Naive thymus-derived CD8-positive, alpha-beta T cell (primary cell): ENCODE measurements around the gene FSIP1. TPM values are rescaled to one million over a fixed set of nuclear protein-coding genes. Genes with fewer than 3 reads are reported as not detected.

ENCODE experiments used
- ATAC-seq, 2 donors: fragments of 150-1000 bp; cut with Tn5 transposase in 1 of 2; sonication (Bioruptor Pico), chemical (Tn5 transposase) in 1 of 2; 1 replicate in 1 of 2; 2 replicates in 1 of 2; pipeline ENCODE4 v1.10.0; 2021; ENCODE audit warnings: mild to moderate bottlenecking in 2 of 2, moderate library complexity in 2 of 2
- POLR2A ChIA-PET: fragments of 350-600 bp; sonication (Branson Sonifier 250); formaldehyde crosslinking; loops from one replicate; lab custom pipeline; 2021; ENCODE audit warnings: antibody characterized with exemption; lab: Charles Lee
- DNase-seq, 10 donors: peaks; one replicate each; pipeline versions ENCODE4 v3.0.0 to v3.0.0-alpha.2; 2020 to 2022
- H3K27ac Mint-ChIP-seq, 10 donors: one replicate each; pipeline ENCODE4 v1.8.0; 2020 to 2022; ENCODE audit warnings: mild to moderate bottlenecking in 10 of 10, mixed read lengths in 10 of 10, moderate library complexity in 4 of 10, inconsistent platforms in 1 of 10
- H3K27me3 Mint-ChIP-seq, 5 donors: one replicate each; pipeline ENCODE4 v1.8.0; 2021 to 2022; ENCODE audit warnings: mixed read lengths in 5 of 5
- H3K36me3 Mint-ChIP-seq, 3 donors: one replicate each; pipeline ENCODE4 v1.8.0; 2020 to 2022; ENCODE audit warnings: mixed read lengths in 3 of 3, mild to moderate bottlenecking in 2 of 3, inconsistent platforms in 1 of 3
- H3K4me1 Mint-ChIP-seq, 4 donors: one replicate each; pipeline ENCODE4 v1.8.0; 2021 to 2022; ENCODE audit warnings: mixed read lengths in 4 of 4
- H3K4me3 Mint-ChIP-seq, 10 donors: one replicate each; pipeline ENCODE4 v1.8.0; 2020 to 2022; ENCODE audit warnings: mild to moderate bottlenecking in 10 of 10, mixed read lengths in 10 of 10, moderate library complexity in 6 of 10, inconsistent platforms in 1 of 10
- H3K9me3 Mint-ChIP-seq, 9 donors: one replicate each; pipeline ENCODE4 v1.8.0; 2020 to 2022; ENCODE audit warnings: mixed read lengths in 9 of 9, mild to moderate bottlenecking in 3 of 9, inconsistent platforms in 1 of 9, moderate library complexity in 1 of 9
- polyA plus RNA-seq, 3 donors: library from polyadenylated mRNA; unstranded; fragments of 300-500 nt; fragmentation: Illumina TruSeq; gene quantifications; one replicate each; pipeline ENCODE4 v1.2.3, GENCODE V29; 2021
- total RNA-seq, 8 experiments: library from RNA in 2 of 8; stranded (reverse) in 2 of 8; gene quantifications; one replicate each; pipeline ENCODE4 v1.2.3 and lab custom pipeline; 2021 to 2026

The FSIP1 gene
- total and polyA plus RNA-seq, 5 experiments from 2014 or later: 0.30 to 0.85 (median 0.49) TPM; not detected in 1

- Mint-ChIP-seq H3K4me1 (peaks cover 10 to 35% (median 29%) of the 10 kb centered on the region in 4 donors), H3K4me3 (no peak overlapping the region), H3K27me3 (peaks cover 0 to 4% (median 0%) of the 10 kb centered on the region in 5 donors), H3K36me3 (no peaks in the 10 kb centered on the region), H3K9me3 (no peaks in the 10 kb centered on the region), H3K27ac (no peak overlapping the region)
- DNase-seq (no peak), ATAC-seq (no peak)
- POLR2A ChIA-PET: no interaction called here
These were observed 4.6 kb downstream of the FSIP1 start for GRCh38 chr15:39778021-39778420.

DNA sequence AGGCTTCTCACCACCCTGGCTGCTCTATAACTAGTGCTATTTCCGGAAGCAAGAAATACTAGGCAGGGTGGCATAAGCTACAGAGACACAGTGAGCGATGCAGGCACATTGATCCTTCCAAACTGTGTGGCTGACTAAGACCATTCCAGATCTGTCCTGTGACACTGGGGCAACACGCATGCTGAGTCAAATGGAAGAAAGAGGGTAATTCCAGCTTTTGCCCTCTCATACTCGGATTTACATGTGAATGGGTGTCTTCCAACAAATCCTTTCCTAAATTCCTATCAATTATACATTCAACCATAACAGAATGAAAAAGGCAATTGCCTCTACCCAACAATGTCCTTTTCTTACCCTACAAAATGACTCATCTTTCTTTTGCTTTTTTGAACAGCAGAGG is 5.1 kb downstream of the FSIP1 start:
- no peaks in the 10 kb centered on the region for H3K9me3 Mint-ChIP-seq
- no peak for ATAC-seq
- H3K4me3 Mint-ChIP-seq: no peak overlapping the region
- H3K27ac Mint-ChIP-seq: no peak overlapping the region
- POLR2A ChIA-PET: no interaction called here
- H3K4me1 Mint-ChIP-seq: peaks cover 10 to 32% (median 29%) of the 10 kb centered on the region in 4 donors
- peaks cover 0 to 4% (median 0%) of the 10 kb centered on the region in 5 donors for H3K27me3 Mint-ChIP-seq
- no peaks in the 10 kb centered on the region for H3K36me3 Mint-ChIP-seq
- DNase-seq: no peak

- Mint-ChIP-seq H3K4me1 (peaks cover 9 to 21% (median 18%) of the 10 kb centered on the region in 4 donors), H3K36me3 (no peaks in the 10 kb centered on the region), H3K4me3 (no peak overlapping the region), H3K27me3 (peaks cover 0 to 4% (median 0%) of the 10 kb centered on the region in 5 donors), H3K9me3 (no peaks in the 10 kb centered on the region), H3K27ac (no peak overlapping the region)
- POLR2A ChIA-PET: no interaction called here
- no peak for DNase-seq
- no peak for ATAC-seq
These were observed 6.6 kb downstream of the FSIP1 start for GRCh38 chr15:39776068-39776467.

GRCh38 chr15:39774688-39775267 is 7.9 kb downstream of the FSIP1 start:
- peak; percentile 95 to 97 for ATAC-seq
- H3K9me3 Mint-ChIP-seq: no peaks in the 10 kb centered on the region
- DNase-seq: peak in 9 of 10 donors; percentile 15 to 77 (median 58)
- H3K27ac Mint-ChIP-seq: peak overlapping the region in 7 of 10 donors; percentile 3 to 74 (median 26)
- POLR2A ChIA-PET: interaction anchor here (0.7 to 1.2 kb wide), 3 partner anchors 8 to 41 kb away, joined by 3 to 5 read pairs (median 3); partner anchors contain the start of gene FSIP1
- peak overlapping the region; percentile 41 to 70 (median 58) for H3K4me3 Mint-ChIP-seq
- H3K27me3 Mint-ChIP-seq: peaks cover 0 to 4% (median 0%) of the 10 kb centered on the region in 5 donors
- H3K4me1 Mint-ChIP-seq: peaks cover 9 to 21% (median 18%) of the 10 kb centered on the region in 4 donors
- H3K36me3 Mint-ChIP-seq: no peaks in the 10 kb centered on the region

GRCh38 chr15:39770748-39771689 is 11.6 kb downstream of the FSIP1 start:
- Mint-ChIP-seq H3K27ac (peak overlapping the region in 6 of 10 donors; percentile 7 to 82 (median 30)), H3K4me3 (no peak overlapping the region), H3K9me3 (no peaks in the 10 kb centered on the region), H3K27me3 (no peaks in the 10 kb centered on the region), H3K4me1 (peaks cover 9 to 20% (median 17%) of the 10 kb centered on the region in 4 donors), H3K36me3 (no peaks in the 10 kb centered on the region)
- DNase-seq: no peak
- no peak for ATAC-seq
- POLR2A ChIA-PET: no interaction called here

GRCh38 chr15:39767921-39768320 is 14.7 kb downstream of the FSIP1 start:
- no peak overlapping the region for H3K27ac Mint-ChIP-seq
- no peak overlapping the region for H3K4me3 Mint-ChIP-seq
- ATAC-seq (no peak), DNase-seq (no peak)
- H3K36me3 Mint-ChIP-seq: no peaks in the 10 kb centered on the region
- H3K27me3 Mint-ChIP-seq: no peaks in the 10 kb centered on the region
- H3K4me1 Mint-ChIP-seq: no peaks in the 10 kb centered on the region
- H3K9me3 Mint-ChIP-seq: no peaks in the 10 kb centered on the region
- POLR2A ChIA-PET: no interaction called here

- Mint-ChIP-seq H3K9me3 (no peaks in the 10 kb centered on the region), H3K4me3 (no peak overlapping the region), H3K27me3 (peaks cover 0 to 3% (median 0%) of the 10 kb centered on the region in 5 donors), H3K4me1 (no peaks in the 10 kb centered on the region), H3K36me3 (no peaks in the 10 kb centered on the region), H3K27ac (no peak overlapping the region)
- ATAC-seq: no peak
- no peak for DNase-seq
- POLR2A ChIA-PET: no interaction called here
These were observed 21.6 kb downstream of the FSIP1 start for GRCh38 chr15:39761006-39761405.

DNA sequence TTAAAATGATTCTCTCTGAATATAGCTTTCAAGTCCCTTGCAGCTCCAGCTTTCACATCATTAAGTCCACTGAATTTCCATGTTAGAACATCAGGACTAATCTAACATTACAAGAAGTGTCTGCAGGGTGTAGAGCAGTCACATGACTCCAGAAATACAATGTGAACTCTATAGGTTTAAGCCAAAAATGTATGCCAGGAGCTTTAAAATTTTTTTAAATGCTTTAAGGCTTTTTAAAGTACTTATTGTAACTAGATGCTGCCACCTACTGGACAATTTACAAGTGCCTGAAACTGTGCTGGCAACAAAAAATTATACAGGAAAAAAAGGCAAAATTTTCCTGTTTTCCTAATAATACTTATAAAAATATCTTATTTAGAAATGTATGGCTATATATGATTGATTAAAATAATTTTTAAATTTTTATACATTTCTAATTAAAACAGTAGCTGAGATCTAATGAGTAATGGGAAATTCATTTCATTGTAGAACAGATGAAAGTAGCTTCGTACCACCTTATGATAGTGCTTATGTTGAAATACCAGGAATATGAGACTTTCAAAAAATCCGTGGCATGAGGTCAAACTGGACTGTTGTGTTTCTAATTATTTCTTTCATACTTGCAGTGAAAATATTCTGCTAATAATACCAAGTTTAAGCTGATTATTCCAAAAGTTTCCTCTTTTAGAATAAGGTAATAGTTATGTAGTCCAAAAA is 25.7 kb downstream of the FSIP1 start:
- DNase-seq: peak in 5 of 10 donors; percentile 9 to 57 (median 47)
- no peaks in the 10 kb centered on the region for H3K36me3 Mint-ChIP-seq
- peaks cover 0 to 15% (median 0%) of the 10 kb centered on the region in 5 donors for H3K27me3 Mint-ChIP-seq
- no peak overlapping the region for H3K4me3 Mint-ChIP-seq
- no peaks in the 10 kb centered on the region for H3K4me1 Mint-ChIP-seq
- no peak overlapping the region for H3K27ac Mint-ChIP-seq
- no peak for ATAC-seq
- POLR2A ChIA-PET: interaction anchor here (1.0 kb wide), 1 partner anchor 18 kb away, joined by 3 read pairs; no protein-coding TSS in a partner anchor
- H3K9me3 Mint-ChIP-seq: no peaks in the 10 kb centered on the region

DNA sequence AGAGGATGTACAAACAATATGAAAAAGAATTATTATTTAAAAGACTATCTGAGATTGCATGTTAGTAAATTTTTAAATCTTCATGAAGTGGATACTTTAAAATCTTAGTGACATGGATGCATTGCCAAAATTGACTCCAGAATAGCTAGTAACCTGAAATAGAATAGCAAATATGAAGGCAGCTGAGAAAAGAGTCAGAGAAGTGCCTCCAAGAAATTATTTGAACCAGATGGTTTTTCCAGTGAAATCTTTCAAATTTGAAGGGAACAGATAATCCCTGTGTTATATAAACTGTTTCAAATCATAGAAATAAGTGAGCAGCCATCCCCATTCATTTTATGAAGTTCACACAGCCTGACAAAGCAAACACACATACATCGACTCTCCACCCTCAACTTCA is 29.6 kb downstream of the FSIP1 start:
- no peaks in the 10 kb centered on the region for H3K36me3 Mint-ChIP-seq
- H3K27ac Mint-ChIP-seq: no peak overlapping the region
- DNase-seq: no peak
- POLR2A ChIA-PET: no interaction called here
- peaks cover 0 to 1% (median 0%) of the 10 kb centered on the region in 9 donors for H3K9me3 Mint-ChIP-seq
- H3K4me3 Mint-ChIP-seq: no peak overlapping the region
- no peak for ATAC-seq
- H3K27me3 Mint-ChIP-seq: peaks cover 6 to 32% (median 12%) of the 10 kb centered on the region in 5 donors
- H3K4me1 Mint-ChIP-seq: no peaks in the 10 kb centered on the region

DNA sequence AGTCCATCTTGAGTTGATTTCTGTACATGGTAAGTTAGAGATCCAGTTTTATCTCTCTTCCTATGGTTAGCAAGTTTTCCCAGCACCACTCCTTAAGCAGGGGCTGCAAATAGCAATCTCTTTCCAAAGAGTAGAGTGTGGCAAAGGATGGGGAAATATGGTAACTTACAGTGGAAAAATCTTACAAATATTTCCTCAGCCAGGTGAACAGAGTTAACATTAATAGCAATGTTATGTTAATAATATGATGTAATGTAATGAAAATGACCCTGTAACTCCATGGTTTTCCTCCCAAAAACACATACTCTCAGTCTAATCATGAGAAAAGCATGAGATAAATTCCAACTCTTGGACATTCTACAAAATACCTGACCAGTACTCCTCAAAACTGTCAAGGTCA is 30.4 kb downstream of the FSIP1 start:
- peaks cover 9 to 34% (median 16%) of the 10 kb centered on the region in 5 donors for H3K27me3 Mint-ChIP-seq
- no peak overlapping the region for H3K27ac Mint-ChIP-seq
- H3K4me1 Mint-ChIP-seq: no peaks in the 10 kb centered on the region
- H3K4me3 Mint-ChIP-seq: no peak overlapping the region
- no peak for ATAC-seq
- DNase-seq: no peak
- POLR2A ChIA-PET: no interaction called here
- peaks cover 0 to 1% (median 0%) of the 10 kb centered on the region in 9 donors for H3K9me3 Mint-ChIP-seq
- no peaks in the 10 kb centered on the region for H3K36me3 Mint-ChIP-seq

DNA sequence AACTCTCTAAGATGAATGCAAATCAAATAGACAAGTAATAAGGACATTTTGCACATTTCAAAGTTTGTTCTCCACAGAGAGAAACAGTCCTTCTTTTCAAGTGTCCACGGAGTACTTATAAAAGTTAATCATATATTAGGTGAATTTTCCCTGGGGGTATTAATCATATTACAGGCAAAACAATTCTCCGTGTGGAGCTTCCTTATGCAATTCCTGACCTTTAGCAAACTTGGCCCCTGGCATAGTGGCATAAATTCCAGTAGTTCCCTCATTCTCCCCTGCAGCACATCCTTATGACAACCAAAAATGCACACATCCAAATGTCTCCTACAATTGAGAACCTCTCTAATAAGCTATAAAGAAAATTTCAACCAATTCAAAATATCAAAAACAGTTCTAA is 34.4 kb downstream of the FSIP1 start:
- Mint-ChIP-seq H3K36me3 (no peaks in the 10 kb centered on the region), H3K9me3 (peaks cover 0 to 1% (median 0%) of the 10 kb centered on the region in 9 donors)

GRCh38 chr15:39747326-39747725 is 35.3 kb downstream of the FSIP1 start:
- Mint-ChIP-seq H3K36me3 (no peaks in the 10 kb centered on the region), H3K4me1 (no peaks in the 10 kb centered on the region), H3K27ac (no peak overlapping the region), H3K4me3 (no peak overlapping the region), H3K9me3 (peaks cover 0 to 1% (median 0%) of the 10 kb centered on the region in 9 donors), H3K27me3 (peaks cover 16 to 51% (median 30%) of the 10 kb centered on the region in 5 donors)
- no peak for ATAC-seq
- no peak for DNase-seq
- POLR2A ChIA-PET: no interaction called here

More for the DNA sequence above, 34.4 kb downstream of the FSIP1 start:
- Mint-ChIP-seq H3K27me3 (peaks cover 16 to 50% (median 26%) of the 10 kb centered on the region in 5 donors), H3K27ac (no peak overlapping the region), H3K4me1 (no peaks in the 10 kb centered on the region), H3K4me3 (no peak overlapping the region)
- POLR2A ChIA-PET: no interaction called here
- DNase-seq (no peak), ATAC-seq (no peak)
